Endodermal cell (in vitro differentiated cells): ENCODE data around the gene DAB1. TPM values are rescaled to one million over a fixed set of nuclear protein-coding genes. Genes with fewer than 3 reads are reported as not detected.

Experiments
- DNase-seq: peaks from one replicate; pipeline ENCODE4 v3.0.0-alpha.2; 2017
- H3K27ac ChIP-seq: 2 replicates; pipeline ENCODE4 v1.5.1; 2013; ENCODE audit warnings: mild to moderate bottlenecking, low read depth, low read length, moderate library complexity
- H3K27me3 ChIP-seq: 2 replicates; pipeline ENCODE4 v1.6.1; 2013; ENCODE audit warnings: mild to moderate bottlenecking, low read length, moderate library complexity; ENCODE audit not compliant: insufficient read depth, control insufficient read depth, poor library complexity, severe bottlenecking
- H3K36me3 ChIP-seq: 2 replicates; pipeline ENCODE4 v1.7.0; 2013; ENCODE audit warnings: mild to moderate bottlenecking, low read length, moderate library complexity; ENCODE audit not compliant: control insufficient read depth, insufficient read depth
- H3K4me1 ChIP-seq: one replicate; pipeline ENCODE4 v1.7.0; 2013; ENCODE audit warnings: low read length; ENCODE audit not compliant: control insufficient read depth, insufficient read depth
- H3K4me3 ChIP-seq: 2 replicates; pipeline ENCODE4 v1.5.1; 2013; ENCODE audit warnings: mild to moderate bottlenecking, low read length, moderate library complexity
- H3K9ac ChIP-seq: 2 replicates; pipeline ENCODE4 v1.6.1; 2013; ENCODE audit warnings: mild to moderate bottlenecking, low read length, moderate library complexity; ENCODE audit not compliant: poor library complexity, severe bottlenecking; ENCODE audit errors: extremely low read depth
- H3K9me3 ChIP-seq: 2 replicates; pipeline ENCODE4 v1.6.1; 2013; ENCODE audit warnings: mild to moderate bottlenecking, low read length, moderate library complexity; ENCODE audit not compliant: control insufficient read depth
- H3K27ac Mint-ChIP-seq: 2 replicates; pipeline ENCODE4 v1.8.0; 2020; ENCODE audit warnings: mixed read lengths
- H3K27me3 Mint-ChIP-seq: 2 replicates; pipeline ENCODE4 v1.8.0; 2021; ENCODE audit warnings: mild to moderate bottlenecking, mixed read lengths; ENCODE audit not compliant: insufficient read depth
- H3K36me3 Mint-ChIP-seq: 2 replicates; pipeline ENCODE4 v1.8.0; 2020; ENCODE audit warnings: low read depth, mixed read lengths
- H3K4me1 Mint-ChIP-seq: 2 replicates; pipeline ENCODE4 v1.8.0; 2020; ENCODE audit warnings: mixed read lengths
- H3K4me3 Mint-ChIP-seq: 2 replicates; pipeline ENCODE4 v1.8.0; 2020; ENCODE audit warnings: mild to moderate bottlenecking, moderate library complexity, mixed read lengths
- H3K9me3 Mint-ChIP-seq: 2 replicates; pipeline ENCODE4 v1.8.0; 2020; ENCODE audit warnings: mild to moderate bottlenecking, mixed read lengths
- whole genome bisulfite sequencing, 2 experiments: methylation state at CpG; one replicate each; pipeline versions ENCODE4 v1.1.5 to v1.1.7; 2013; ENCODE audit warnings: missing lambda C conversion rate in 2 of 2, mixed read lengths in 1 of 2; ENCODE audit not compliant: insufficient coverage in 1 of 2, insufficient read length in 1 of 2; 5-methylcytosine and 5-hydroxymethylcytosine counted together
- total RNA-seq, 2 donors: library from RNA; stranded (reverse); fragmentation: NEBNext Ultra II Directional in 1 of 2; extraction: Animal tissue kit (Norgen Biotek cat#: 25700) in 1 of 2; gene quantifications; 2 replicates in 1 of 2; 3 replicates in 1 of 2; pipeline ENCODE4 v1.2.1, GENCODE V29; 2021
- TF ChIP-seq, protein P1 (sequence below): fragments of 200-600 bp; sonication (generic); conservative IDR thresholded peaks from 2 replicates; pipeline ENCODE4 v1.5.0; 2021; ENCODE audit warnings: antibody characterized with exemption, mild to moderate bottlenecking

Gene DAB1
- total RNA-seq, 2 donors from 2014 or later = 32.0 to 36.2 TPM

DNA sequence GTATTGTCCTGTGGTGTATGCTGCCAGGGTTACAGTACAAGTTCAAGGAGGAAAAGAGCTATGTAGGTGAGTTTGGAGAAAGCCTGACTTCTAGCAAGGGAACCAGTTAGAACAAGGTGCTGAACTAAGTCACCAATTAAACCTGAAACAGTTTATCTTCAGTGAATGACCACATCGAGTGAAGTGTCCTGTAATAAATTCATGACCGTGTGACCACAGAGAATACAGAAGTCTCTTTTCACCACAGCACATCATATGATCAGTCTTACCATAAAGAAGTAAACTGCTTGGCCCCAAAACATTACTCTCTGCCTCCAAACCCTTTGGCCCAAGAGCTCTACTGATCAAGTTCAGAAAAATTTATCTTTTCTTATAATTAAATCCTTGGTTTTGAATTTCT, 141.4 kb downstream of the DAB1 start:
- no peak overlapping the region for H3K9ac ChIP-seq
- H3K9me3 Mint-ChIP-seq = no peaks in the 10 kb centered on the region
- no peak for DNase-seq
- H3K4me1 Mint-ChIP-seq = peaks cover 15% of the 10 kb centered on the region
- no peaks in the 10 kb centered on the region for H3K27me3 Mint-ChIP-seq
- no peaks in the 10 kb centered on the region for H3K36me3 ChIP-seq
- H3K36me3 Mint-ChIP-seq = no peaks in the 10 kb centered on the region
- 74 to 94% methylated on average over 2 of the region's 2 CpGs for WGBS, 2 experiments
- no peak overlapping the region for H3K4me3 Mint-ChIP-seq
- peaks cover 14% of the 10 kb centered on the region for H3K4me1 ChIP-seq
- no peak overlapping the region for H3K4me3 ChIP-seq
- H3K27ac ChIP-seq = no peak overlapping the region
- TF ChIP-seq, protein P1, sequence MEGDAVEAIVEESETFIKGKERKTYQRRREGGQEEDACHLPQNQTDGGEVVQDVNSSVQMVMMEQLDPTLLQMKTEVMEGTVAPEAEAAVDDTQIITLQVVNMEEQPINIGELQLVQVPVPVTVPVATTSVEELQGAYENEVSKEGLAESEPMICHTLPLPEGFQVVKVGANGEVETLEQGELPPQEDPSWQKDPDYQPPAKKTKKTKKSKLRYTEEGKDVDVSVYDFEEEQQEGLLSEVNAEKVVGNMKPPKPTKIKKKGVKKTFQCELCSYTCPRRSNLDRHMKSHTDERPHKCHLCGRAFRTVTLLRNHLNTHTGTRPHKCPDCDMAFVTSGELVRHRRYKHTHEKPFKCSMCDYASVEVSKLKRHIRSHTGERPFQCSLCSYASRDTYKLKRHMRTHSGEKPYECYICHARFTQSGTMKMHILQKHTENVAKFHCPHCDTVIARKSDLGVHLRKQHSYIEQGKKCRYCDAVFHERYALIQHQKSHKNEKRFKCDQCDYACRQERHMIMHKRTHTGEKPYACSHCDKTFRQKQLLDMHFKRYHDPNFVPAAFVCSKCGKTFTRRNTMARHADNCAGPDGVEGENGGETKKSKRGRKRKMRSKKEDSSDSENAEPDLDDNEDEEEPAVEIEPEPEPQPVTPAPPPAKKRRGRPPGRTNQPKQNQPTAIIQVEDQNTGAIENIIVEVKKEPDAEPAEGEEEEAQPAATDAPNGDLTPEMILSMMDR = no peak
- H3K27me3 ChIP-seq = no peaks in the 10 kb centered on the region
- no peak overlapping the region for H3K27ac Mint-ChIP-seq
- H3K9me3 ChIP-seq = no peaks in the 10 kb centered on the region

DNA sequence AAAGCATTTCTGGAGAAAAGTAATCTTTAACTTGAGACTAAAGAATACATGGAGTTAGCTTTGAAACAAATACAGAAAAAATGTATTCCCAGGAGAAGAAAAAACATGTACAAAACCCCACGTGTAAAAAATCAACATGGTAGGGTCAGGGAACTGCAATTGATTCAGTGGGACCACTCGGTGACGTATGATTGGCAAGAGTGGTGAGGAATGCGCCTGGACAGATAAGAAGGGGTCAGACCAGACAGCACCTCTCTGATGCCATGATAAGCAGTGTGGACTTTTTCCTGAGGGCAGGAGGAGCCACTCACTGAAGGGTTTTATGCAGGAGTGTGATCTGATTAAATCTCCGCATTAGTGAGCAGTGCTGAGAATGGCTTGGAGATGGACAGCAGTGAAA, 142.5 kb downstream of the DAB1 start:
- no peak overlapping the region for H3K4me3 ChIP-seq
- Mint-ChIP-seq H3K9me3 (no peaks in the 10 kb centered on the region), H3K36me3 (no peaks in the 10 kb centered on the region), H3K4me3 (no peak overlapping the region), H3K4me1 (peaks cover 18% of the 10 kb centered on the region), H3K27me3 (no peaks in the 10 kb centered on the region), H3K27ac (peak overlapping the region; percentile 54)
- TF ChIP-seq, protein P1 = no peak
- DNase-seq = no peak
- no peaks in the 10 kb centered on the region for H3K9me3 ChIP-seq
- H3K36me3 ChIP-seq = no peaks in the 10 kb centered on the region
- no peak overlapping the region for H3K9ac ChIP-seq
- 90 to 93% methylated on average over 2 to 5 of the region's 5 CpGs for WGBS, 2 experiments
- H3K27ac ChIP-seq = no peak overlapping the region
- no peaks in the 10 kb centered on the region for H3K27me3 ChIP-seq
- H3K4me1 ChIP-seq = peaks cover 14% of the 10 kb centered on the region

DNA sequence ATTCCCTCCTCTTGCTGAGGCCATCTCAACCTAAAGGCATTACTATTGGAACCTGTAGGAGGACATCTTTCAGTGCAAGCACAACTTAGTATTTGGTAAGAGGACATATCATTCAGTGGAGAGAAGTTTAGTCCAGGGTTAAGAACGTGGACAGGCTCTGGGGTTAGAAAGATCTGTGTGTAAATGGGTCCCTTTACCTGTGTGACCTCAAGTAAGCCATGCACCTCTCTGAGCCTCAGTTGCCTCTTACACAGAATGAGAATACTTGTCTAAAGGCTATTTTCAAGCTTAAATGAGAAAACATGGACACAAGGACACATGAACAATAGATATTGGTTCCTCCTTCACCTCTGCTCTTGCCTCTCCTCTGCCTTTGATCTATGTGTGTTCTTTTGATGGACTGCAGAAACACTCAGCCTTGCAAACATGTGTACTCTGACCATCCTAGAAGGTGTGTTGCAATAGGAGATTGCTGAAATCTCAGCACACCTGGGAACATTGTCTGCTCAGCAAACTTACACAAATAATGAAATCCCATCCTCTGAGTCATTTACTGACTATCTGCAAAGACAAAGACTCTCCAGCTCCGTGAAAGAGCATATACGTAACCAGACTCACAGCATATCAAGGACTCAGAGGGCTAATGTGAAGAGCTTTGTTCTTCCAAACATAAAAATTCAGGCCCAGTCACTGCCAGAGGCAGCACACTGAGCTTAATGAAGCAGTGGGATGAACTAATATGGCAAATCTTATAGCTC, 143.8 kb downstream of the DAB1 start:
- H3K27ac Mint-ChIP-seq = no peak overlapping the region
- no peaks in the 10 kb centered on the region for H3K36me3 ChIP-seq
- H3K27me3 Mint-ChIP-seq = no peaks in the 10 kb centered on the region
- TF ChIP-seq, protein P1 = no peak
- peaks cover 18% of the 10 kb centered on the region for H3K4me1 Mint-ChIP-seq
- no peaks in the 10 kb centered on the region for H3K9me3 ChIP-seq
- H3K4me1 ChIP-seq = peaks cover 14% of the 10 kb centered on the region
- no peaks in the 10 kb centered on the region for H3K9me3 Mint-ChIP-seq
- H3K4me3 Mint-ChIP-seq = no peak overlapping the region
- H3K27ac ChIP-seq = no peak overlapping the region
- WGBS, 2 experiments = 80 to 84% methylated on average over 2 to 3 of the region's 3 CpGs
- H3K36me3 Mint-ChIP-seq = no peaks in the 10 kb centered on the region
- DNase-seq = no peak
- no peak overlapping the region for H3K9ac ChIP-seq
- H3K4me3 ChIP-seq = no peak overlapping the region
- H3K27me3 ChIP-seq = no peaks in the 10 kb centered on the region
